Lung (tissue), 12 donors: ENCODE measurements around the gene TMEM156. TPM values are rescaled to one million over a fixed set of nuclear protein-coding genes. Genes with fewer than 3 reads are reported as not detected.

Experiments used
- ATAC-seq: fragments of 200-7000 bp; cut with Tn5 transposase; one replicate; pipeline ENCODE4 v1.9.1; 2020; ENCODE audit warnings: moderate number of reproducible peaks; ENCODE audit not compliant: insufficient read depth, low FRiP score
- DNase-seq, 3 donors: peaks; one replicate each; pipeline ENCODE4 v3.0.0-alpha.2; 2013 to 2017
- H3K27ac ChIP-seq, 2 donors: one replicate each; pipeline ENCODE4 v1.5.1; 2013; ENCODE audit warnings: mild to moderate bottlenecking in 2 of 2, moderate library complexity in 2 of 2, control low read depth in 1 of 2, inconsistent platforms in 1 of 2, low read depth in 1 of 2, low read length in 1 of 2
- H3K27me3 ChIP-seq, 3 donors: one replicate each; pipeline ENCODE4 v1.5.1; 2013; ENCODE audit warnings: low read length in 2 of 3; ENCODE audit not compliant: control insufficient read depth in 3 of 3, insufficient read depth in 3 of 3
- H3K36me3 ChIP-seq, 4 donors: one replicate each; pipeline ENCODE4 v1.5.1; 2013; ENCODE audit warnings: low read length in 4 of 4, mild to moderate bottlenecking in 1 of 4, moderate library complexity in 1 of 4; ENCODE audit not compliant: control insufficient read depth in 4 of 4, insufficient read depth in 4 of 4
- H3K4me1 ChIP-seq, 5 donors: one replicate each; pipeline ENCODE4 v1.5.1; 2013; ENCODE audit warnings: low read length in 5 of 5, mild to moderate bottlenecking in 2 of 5, moderate library complexity in 1 of 5; ENCODE audit not compliant: control insufficient read depth in 5 of 5, insufficient read depth in 5 of 5
- H3K4me3 ChIP-seq: one replicate; pipeline ENCODE4 v1.5.1; 2013; ENCODE audit warnings: mild to moderate bottlenecking, control low read depth, moderate library complexity
- H3K9ac ChIP-seq, 2 donors: one replicate each; pipeline ENCODE4 v1.5.1; 2013; ENCODE audit warnings: low read length in 2 of 2, control low read depth in 1 of 2; ENCODE audit not compliant: insufficient read depth in 1 of 2
- H3K9me3 ChIP-seq, 4 donors: one replicate each; pipeline ENCODE4 v1.5.1; 2013; ENCODE audit warnings: low read length in 3 of 4, mild to moderate bottlenecking in 1 of 4, moderate library complexity in 1 of 4; ENCODE audit not compliant: control insufficient read depth in 4 of 4, insufficient read depth in 3 of 4
- CTCF ChIP-seq: IDR thresholded peaks from 2 replicates; pipeline ENCODE4 v1.5.1; 2012; ENCODE audit warnings: mild to moderate bottlenecking; ENCODE audit errors: control extremely low read depth, extremely low read depth
- WGBS, 2 donors: extraction: QIAGEN DNeasy Blood & Tissue Kit; methylation state at CpG; one replicate each; pipeline ENCODE4 v1.1.7; 2013; 5-methylcytosine and 5-hydroxymethylcytosine counted together
- polyA plus RNA-seq, 2 donors: library from polyadenylated mRNA; stranded (reverse); fragments of 200-250 nt; gene quantifications; one replicate each; pipeline ENCODE4 v1.2.1, GENCODE V29; 2013
- total RNA-seq, 2 donors: library from RNA; depleted of rRNA in 1 of 2; stranded (reverse); fragments of >200 nt in 1 of 2; gene quantifications; one replicate each; pipeline ENCODE4 v1.2.1, GENCODE V29; 2014 to 2021
- donor health status: control.
- donor health status: control.
- donor health status: Bipolar disorder and iron deficiency.
- donor health status: healthy.
- donor health status: DM: yes; HTN: yes; CAD: no.

Gene TMEM156
- total and polyA plus RNA-seq, 4 donors, result 0.95 to 3.5 (median 1.2) TPM

DNA sequence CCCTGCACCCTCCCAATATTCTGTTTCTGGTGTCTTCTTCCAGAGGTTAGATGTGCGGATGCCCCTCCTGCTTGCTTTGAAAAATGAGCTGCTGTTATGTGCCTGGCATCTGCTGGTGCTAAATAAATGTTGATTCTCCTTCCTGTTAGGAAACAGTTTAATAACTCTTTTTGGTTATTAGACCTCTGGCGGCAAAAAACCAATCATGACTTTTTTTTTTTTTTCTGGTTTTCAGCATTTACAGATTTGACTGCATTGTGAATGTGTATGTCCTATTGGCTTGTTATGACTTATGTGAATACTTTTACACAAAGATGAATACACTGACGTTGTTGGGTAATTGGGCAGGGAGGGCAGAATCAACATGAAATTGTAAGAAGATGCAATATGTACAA, 13.6 kb upstream of the TMEM156 start:
- TF ChIP-seq CTCF, result no peak
- Histone ChIP-seq H3K9me3 (no peaks in the 10 kb centered on the region), H3K27ac (peak overlapping the region; percentile 84 to 85), H3K4me3 (peak overlapping the region; percentile 76), H3K4me1 (peaks cover 0 to 16% (median 5%) of the 10 kb centered on the region in 5 donors), H3K36me3 (no peaks in the 10 kb centered on the region), H3K9ac (no peak overlapping the region), H3K27me3 (no peaks in the 10 kb centered on the region)
- no peak for ATAC-seq
- 22 to 28% methylated on average over 3 of the region's 3 CpGs for WGBS, 2 donors
- peak in 2 of 3 donors; percentile 38 to 46 for DNase-seq

DNA sequence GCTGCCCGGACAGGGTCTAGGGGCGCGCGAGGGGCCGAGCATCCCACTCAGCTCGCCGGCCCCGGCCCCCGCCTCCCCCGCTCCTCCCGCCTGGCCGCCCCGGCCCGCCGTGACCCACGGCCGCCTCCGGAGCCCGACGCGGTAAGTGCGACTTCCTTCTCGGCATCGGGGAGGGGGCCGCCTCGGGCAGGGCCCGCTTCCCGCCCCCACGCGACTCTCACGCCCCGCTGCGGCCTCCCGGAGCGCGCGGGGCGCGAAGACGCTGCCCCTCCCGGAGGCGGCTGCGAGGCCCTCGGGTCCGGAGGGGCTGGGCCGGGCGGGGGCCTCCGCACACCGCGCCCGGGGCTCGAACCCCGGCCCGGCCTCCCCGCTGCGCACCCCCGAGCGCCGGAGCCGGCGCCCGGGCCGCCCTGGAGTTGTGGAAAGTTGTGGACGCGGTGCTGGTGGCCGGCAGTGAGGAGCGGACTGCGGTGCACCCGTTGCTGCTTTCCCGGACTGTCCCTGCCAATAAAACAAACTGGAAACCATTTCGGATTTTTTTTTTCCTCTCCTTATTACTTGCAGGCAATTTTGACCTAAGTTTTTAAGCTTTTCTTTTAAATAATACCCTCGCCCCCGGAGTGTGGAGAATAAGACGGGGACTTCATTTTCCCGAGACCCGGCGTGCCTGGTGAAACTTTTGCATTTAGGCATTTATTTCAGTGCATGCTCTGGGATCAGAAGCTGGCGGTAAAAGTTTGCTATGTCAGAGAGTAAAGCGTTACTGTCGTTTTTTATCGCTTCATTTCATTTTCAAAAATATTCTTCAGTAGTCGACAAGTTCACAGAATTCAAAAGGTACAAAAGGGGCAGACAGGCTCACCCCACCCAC, 13.0 kb upstream of the TMEM156 start:
- TF ChIP-seq CTCF, result no peak
- 1% methylated on average over 49 to 82 of the region's 82 CpGs for WGBS, 2 donors
- Histone ChIP-seq H3K27ac (peak overlapping the region; percentile 84 to 85), H3K4me3 (peak overlapping the region; percentile 76), H3K4me1 (peaks cover 0 to 16% (median 5%) of the 10 kb centered on the region in 5 donors), H3K9me3 (no peaks in the 10 kb centered on the region), H3K27me3 (no peaks in the 10 kb centered on the region), H3K9ac (peak overlapping the region in 1 of 2 donors; percentile 30), H3K36me3 (no peaks in the 10 kb centered on the region)
- ATAC-seq (peak; percentile 7), DNase-seq (peak; percentile 54 to 71 (median 61))

GRCh38 chr4:39044364-39044955, 12.3 kb upstream of the TMEM156 start:
- H3K27ac ChIP-seq, result peak overlapping the region; percentile 84 to 85
- H3K4me3 ChIP-seq, result peak overlapping the region; percentile 76
- ATAC-seq (peak; percentile 86), DNase-seq (peak; percentile 90 to 93 (median 92))
- no peaks in the 10 kb centered on the region for H3K9me3 ChIP-seq
- H3K4me1 ChIP-seq, result peaks cover 0 to 16% (median 5%) of the 10 kb centered on the region in 5 donors
- peak overlapping the region; percentile 14 to 73 for H3K9ac ChIP-seq
- no peaks in the 10 kb centered on the region for H3K27me3 ChIP-seq
- TF ChIP-seq CTCF, result no peak
- H3K36me3 ChIP-seq, result no peaks in the 10 kb centered on the region
- 1% methylated on average over 21 to 53 of the region's 54 CpGs for WGBS, 2 donors
